GM12891 (cell line): ENCODE results near the gene C2CD4C.
"Not testable (repeated sequence)": the region's sequence is repeated elsewhere in the genome, so short reads cannot be mapped to it uniquely, and the experiment has no call there.

Experiments
- DNase-seq: peaks from one replicate; pipeline ENCODE4 v3.0.0; 2011; ENCODE audit warnings: low spot score; ENCODE audit not compliant: insufficient read length
- FAIRE-seq: peaks from 2 replicates; lab custom pipeline; 2011; peaks lifted over from hg19 to GRCh38; lab: Jason Lieb, UNC
- PAX5 ChIP-seq: IDR thresholded peaks from 2 replicates; pipeline ENCODE4 v1.6.1; 2011; ENCODE audit warnings: low read length, moderate library complexity, mild to moderate bottlenecking; ENCODE audit not compliant: insufficient read depth, severe bottlenecking
- POLR2A ChIP-seq: IDR thresholded peaks from 2 replicates; pipeline ENCODE4 v1.6.1; 2011; ENCODE audit warnings: low read depth, low read length, control low read depth
- POLR2AphosphoS5 ChIP-seq: IDR thresholded peaks from 2 replicates; pipeline ENCODE4 v1.6.1; 2011; ENCODE audit warnings: low read depth, low read length, control low read depth
- POU2F2 ChIP-seq: IDR thresholded peaks from 2 replicates; pipeline ENCODE4 v1.6.1; 2011; ENCODE audit warnings: low read depth, mild to moderate bottlenecking, control low read depth, low read length, moderate library complexity
- SPI1 ChIP-seq: IDR thresholded peaks from 2 replicates; pipeline ENCODE4 v1.6.1; 2011; ENCODE audit warnings: low read depth, low read length, control low read depth
- TAF1 ChIP-seq: IDR thresholded peaks from 2 replicates; pipeline ENCODE4 v1.6.1; 2011; ENCODE audit warnings: low read depth, low read length, control low read depth

C2CD4C gene

DNA sequence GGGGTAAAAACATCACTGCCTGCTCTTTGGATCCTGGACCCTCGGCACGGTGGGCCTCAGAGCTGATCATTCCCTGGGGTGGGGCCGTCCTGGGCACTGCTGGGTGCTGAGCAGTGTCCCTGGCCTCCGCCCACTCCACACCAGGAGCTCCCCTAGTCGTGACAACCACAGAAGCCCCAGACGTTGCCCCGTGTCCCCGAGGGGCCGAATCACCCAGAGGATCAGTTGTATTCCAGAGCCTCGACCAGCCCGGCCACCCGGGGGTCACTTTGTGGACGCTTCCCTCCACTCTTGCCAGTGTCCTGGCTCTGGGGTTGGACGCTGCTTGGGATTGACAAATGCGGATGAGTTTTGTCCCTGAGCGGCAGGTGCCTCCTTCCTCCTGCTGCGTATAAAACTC lies 10.2 kb downstream of the C2CD4C start:
- DNase-seq (no peak), FAIRE-seq (no peak)
- no peak for TF ChIP-seq POLR2AphosphoS5
- TF ChIP-seq TAF1 = no peak
- no peak for TF ChIP-seq PAX5

- TF ChIP-seq SPI1 (no peak), PAX5 (no peak), TAF1 (no peak)
- FAIRE-seq (no peak), DNase-seq (no peak)
These were observed 10.8 kb downstream of the C2CD4C start for GRCh38 chr19:397941-398706.

DNA sequence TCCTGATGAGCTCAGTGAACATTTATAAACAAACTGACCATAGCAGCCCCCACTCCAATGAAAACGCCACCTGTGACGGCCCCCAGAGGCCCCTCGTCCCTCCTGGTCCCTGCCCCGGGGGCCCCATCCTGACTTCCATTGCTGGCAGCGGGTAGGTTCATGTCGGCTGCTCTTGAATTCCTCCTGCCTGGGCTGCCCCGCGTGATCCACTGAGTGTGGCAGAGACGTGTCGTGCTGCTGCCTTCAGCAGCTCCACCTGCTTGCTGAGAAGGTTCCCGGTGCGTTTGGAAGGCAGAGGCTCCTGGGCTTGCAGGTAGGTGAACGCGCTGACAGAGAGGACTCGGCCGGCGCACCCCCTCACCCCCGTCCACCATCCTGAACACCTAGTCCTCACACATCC lies 11.6 kb downstream of the C2CD4C start:
- DNase-seq = no peak
- TF ChIP-seq PAX5 = no peak
- TF ChIP-seq TAF1 = no peak
- no peak for TF ChIP-seq POLR2A
- TF ChIP-seq POLR2AphosphoS5 = no peak
- TF ChIP-seq POU2F2 = no peak
- no peak for TF ChIP-seq SPI1
- no peak for FAIRE-seq

- TF ChIP-seq POLR2A (no peak), TAF1 (no peak), POU2F2 (no peak), SPI1 (no peak), POLR2AphosphoS5 (no peak), PAX5 (no peak)
- DNase-seq = no peak
- no peak for FAIRE-seq
These were observed 13.5 kb downstream of the C2CD4C start for GRCh38 chr19:395467-395866.

GRCh38 chr19:394857-395256 lies 14.1 kb downstream of the C2CD4C start:
- not testable (repeated sequence) for FAIRE-seq, DNase-seq

GRCh38 chr19:393560-393959 lies 15.4 kb downstream of the C2CD4C start:
- not testable (repeated sequence) for FAIRE-seq, DNase-seq

DNA sequence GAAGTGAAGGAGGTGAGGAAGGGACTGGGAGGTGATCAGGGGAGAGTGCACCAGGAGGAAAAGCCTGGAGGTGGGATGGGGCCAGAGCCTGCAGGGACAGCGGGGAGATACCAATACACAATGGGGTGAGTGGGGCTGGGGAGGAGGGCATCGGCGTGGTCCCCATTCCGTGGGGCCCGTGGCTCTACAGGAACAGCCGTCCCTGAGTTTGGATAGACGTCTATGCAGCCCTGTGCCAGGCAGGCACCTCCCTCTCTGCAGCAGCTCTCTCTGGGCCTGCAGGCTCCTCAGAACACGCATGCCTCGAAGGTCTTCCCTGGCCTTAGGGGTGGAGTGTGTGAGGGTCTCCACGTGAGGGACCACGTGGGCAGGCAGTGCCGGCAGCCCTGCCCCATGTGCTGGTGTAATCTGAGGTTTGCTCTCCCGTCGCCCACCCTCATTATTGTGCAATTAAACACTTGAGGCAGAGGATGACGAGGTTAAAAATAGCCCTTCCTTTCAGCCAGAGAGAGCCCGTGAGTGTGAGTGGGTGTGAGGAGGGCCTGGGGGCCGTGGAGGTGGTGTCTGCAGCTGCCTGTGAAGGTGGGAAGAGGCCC lies 16.5 kb downstream of the C2CD4C start:
- no peak for TF ChIP-seq POLR2AphosphoS5
- TF ChIP-seq POLR2A = no peak
- TF ChIP-seq TAF1 = no peak
- no peak for TF ChIP-seq SPI1
- TF ChIP-seq POU2F2 = no peak
- TF ChIP-seq PAX5 = no peak
- DNase-seq (no peak), FAIRE-seq (no peak)

DNA sequence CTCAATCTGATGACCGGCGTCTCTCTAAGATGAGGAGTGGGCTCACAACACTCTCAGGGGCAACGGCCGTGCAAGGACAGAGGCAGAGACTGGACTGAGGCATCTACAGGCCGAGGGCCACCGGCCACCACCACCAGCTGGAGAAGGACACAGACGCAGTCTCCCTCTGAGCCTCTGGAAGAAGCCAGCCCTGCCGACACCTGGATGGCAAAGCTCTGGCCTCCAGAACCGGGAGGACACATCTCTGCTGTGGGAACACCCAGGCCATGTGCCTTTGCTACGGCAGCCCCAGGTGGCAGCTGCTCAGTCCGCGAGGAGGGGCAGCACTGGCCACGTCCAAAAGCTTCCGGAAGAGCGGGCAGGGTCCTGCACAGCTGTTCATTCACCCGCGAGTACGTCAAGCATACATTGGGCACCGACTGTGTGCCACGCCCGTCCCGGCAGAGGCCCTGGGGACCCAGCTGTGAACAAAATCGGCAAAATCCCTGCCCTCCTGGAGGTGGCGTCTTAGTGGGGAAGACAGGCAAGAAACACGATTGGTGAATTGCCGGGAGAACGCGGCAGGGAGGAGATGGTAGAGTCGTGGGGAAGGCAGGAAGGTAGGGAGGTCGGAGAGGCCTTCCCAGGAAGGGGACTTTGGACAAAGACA lies 17.1 kb downstream of the C2CD4C start:
- DNase-seq (no peak), FAIRE-seq (no peak)
- TF ChIP-seq POU2F2 (no peak), POLR2AphosphoS5 (no peak), SPI1 (no peak), PAX5 (no peak), TAF1 (no peak), POLR2A (no peak)

- TF ChIP-seq POU2F2 (no peak), PAX5 (no peak), SPI1 (no peak), POLR2A (no peak), TAF1 (no peak), POLR2AphosphoS5 (no peak)
- FAIRE-seq (no peak), DNase-seq (no peak)
These were observed 17.8 kb downstream of the C2CD4C start for GRCh38 chr19:391207-391557.

- no peak for FAIRE-seq
- TF ChIP-seq POLR2A (no peak), POLR2AphosphoS5 (no peak), PAX5 (no peak), POU2F2 (no peak), SPI1 (no peak)
- DNase-seq = no peak
These were observed 18.4 kb downstream of the C2CD4C start for GRCh38 chr19:390386-391206.
